PC-9 (cell line): ENCODE data around the gene DESI2.

Source experiments
- EZH2 ChIP-seq: fragments of 200-600 bp; sonication (generic); IDR thresholded peaks from 2 replicates; pipeline ENCODE4 v1.8.0; 2017; ENCODE audit warnings: antibody characterized with exemption, low read depth
- TF ChIP-seq, protein P1 (sequence below): fragments of 200-600 bp; sonication (generic); conservative IDR thresholded peaks from 2 replicates; pipeline ENCODE4 v1.6.1; 2017; ENCODE audit warnings: mixed run types, antibody characterized with exemption, mild to moderate bottlenecking, moderate library complexity

DNA sequence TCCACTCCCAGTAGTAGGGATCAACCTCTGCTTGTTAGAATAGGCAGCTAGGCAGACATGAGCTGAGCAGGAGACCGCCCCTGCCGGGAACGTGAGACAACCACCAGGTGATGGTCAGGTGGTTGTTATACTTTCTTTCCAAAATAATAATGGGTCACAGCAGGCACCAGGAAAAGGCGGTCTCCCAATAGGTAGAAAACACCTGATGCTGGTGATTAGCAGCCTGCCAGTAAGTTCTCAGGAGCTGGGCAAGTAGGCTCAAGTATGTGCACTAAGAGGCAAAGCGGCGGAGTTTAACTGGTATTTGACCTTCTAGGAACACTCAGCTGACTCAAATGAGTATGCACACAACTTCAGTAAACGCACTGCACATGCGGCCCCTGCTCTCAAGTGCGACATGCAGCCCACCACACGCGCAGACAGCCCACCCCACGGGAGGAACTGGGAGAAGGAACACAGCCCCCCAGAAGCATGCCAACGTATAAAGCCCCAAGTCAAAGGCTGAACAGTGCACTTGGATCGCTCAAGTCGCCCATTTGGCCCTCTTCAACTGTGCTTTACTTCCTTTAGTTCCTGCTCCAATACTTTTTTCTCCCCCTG, 80.0 kb downstream of the DESI2 start:
- TF ChIP-seq, protein P1, sequence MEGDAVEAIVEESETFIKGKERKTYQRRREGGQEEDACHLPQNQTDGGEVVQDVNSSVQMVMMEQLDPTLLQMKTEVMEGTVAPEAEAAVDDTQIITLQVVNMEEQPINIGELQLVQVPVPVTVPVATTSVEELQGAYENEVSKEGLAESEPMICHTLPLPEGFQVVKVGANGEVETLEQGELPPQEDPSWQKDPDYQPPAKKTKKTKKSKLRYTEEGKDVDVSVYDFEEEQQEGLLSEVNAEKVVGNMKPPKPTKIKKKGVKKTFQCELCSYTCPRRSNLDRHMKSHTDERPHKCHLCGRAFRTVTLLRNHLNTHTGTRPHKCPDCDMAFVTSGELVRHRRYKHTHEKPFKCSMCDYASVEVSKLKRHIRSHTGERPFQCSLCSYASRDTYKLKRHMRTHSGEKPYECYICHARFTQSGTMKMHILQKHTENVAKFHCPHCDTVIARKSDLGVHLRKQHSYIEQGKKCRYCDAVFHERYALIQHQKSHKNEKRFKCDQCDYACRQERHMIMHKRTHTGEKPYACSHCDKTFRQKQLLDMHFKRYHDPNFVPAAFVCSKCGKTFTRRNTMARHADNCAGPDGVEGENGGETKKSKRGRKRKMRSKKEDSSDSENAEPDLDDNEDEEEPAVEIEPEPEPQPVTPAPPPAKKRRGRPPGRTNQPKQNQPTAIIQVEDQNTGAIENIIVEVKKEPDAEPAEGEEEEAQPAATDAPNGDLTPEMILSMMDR = no peak
- TF ChIP-seq EZH2 = no peak
